GM19035 (cell line): ENCODE data around the gene KRTAP4-16.
"Not testable (repeated sequence)": the region's sequence is repeated elsewhere in the genome, so short reads cannot be mapped to it uniquely, and the experiment has no call there.

Experiments
- ATAC-seq: cut with Tn5 transposase; IDR thresholded peaks from one replicate; pipeline ENCODE4 v1.9.1; 2021; ENCODE audit not compliant: unreplicated experiment

Gene KRTAP4-16

GRCh38 chr17:41101586-41102259, at the start of gene KRTAP4-16:
Gene KRTAP4-16, minus strand, starts transcription at chr17:41102209. Its CDS starts 0 bp downstream, at chr17:41102209.
- no peak for ATAC-seq

- ATAC-seq, result no peak
Observed at GRCh38 chr17:41151525-41151924, 49.5 kb upstream of the KRTAP4-16 start.

GRCh38 chr17:41150026-41150425, 48.0 kb upstream of the KRTAP4-16 start:
- no peak for ATAC-seq

GRCh38 chr17:41149652-41149985, 47.6 kb upstream of the KRTAP4-16 start, which contains the start of gene KRTAP4-5:
Gene KRTAP4-5, minus strand, starts transcription at chr17:41149825. Its CDS starts 58 bp downstream, at chr17:41149767.
- no peak for ATAC-seq

- not testable (repeated sequence) for ATAC-seq
Observed at GRCh38 chr17:41148971-41149651, 47.1 kb upstream of the KRTAP4-16 start.

- no peak for ATAC-seq
Observed at GRCh38 chr17:41147531-41148204, 45.7 kb upstream of the KRTAP4-16 start.

- no peak for ATAC-seq
Observed at GRCh38 chr17:41145261-41145660, 43.3 kb upstream of the KRTAP4-16 start.

GRCh38 chr17:41144846-41145245, 42.8 kb upstream of the KRTAP4-16 start:
- ATAC-seq, result no peak

- ATAC-seq, result no peak
Observed at GRCh38 chr17:41141361-41141760, 39.4 kb upstream of the KRTAP4-16 start.

- no peak for ATAC-seq
Observed at GRCh38 chr17:41140360-41141131, 38.5 kb upstream of the KRTAP4-16 start, which contains the start of gene KRTAP4-6. Gene KRTAP4-6, minus strand, starts transcription at chr17:41140544. Its CDS starts 57 bp downstream, at chr17:41140487.

- ATAC-seq, result not testable (repeated sequence)
Observed at GRCh38 chr17:41139865-41140264, 37.9 kb upstream of the KRTAP4-16 start.

GRCh38 chr17:41133880-41134735, 32.1 kb upstream of the KRTAP4-16 start:
- no peak for ATAC-seq

- no peak for ATAC-seq
Observed at GRCh38 chr17:41131979-41132378, 30.0 kb upstream of the KRTAP4-16 start.

- ATAC-seq, result no peak
Observed at GRCh38 chr17:41127371-41127770, 25.4 kb upstream of the KRTAP4-16 start.

GRCh38 chr17:41126412-41126811, 24.4 kb upstream of the KRTAP4-16 start:
- ATAC-seq, result no peak

GRCh38 chr17:41125064-41125463, 23.1 kb upstream of the KRTAP4-16 start:
- no peak for ATAC-seq

GRCh38 chr17:41123991-41124371, 22.0 kb upstream of the KRTAP4-16 start, which contains the start of gene KRTAP4-12:
Gene KRTAP4-12, minus strand, starts transcription at chr17:41124182. Its CDS starts 60 bp downstream, at chr17:41124122.
- not testable (repeated sequence) for ATAC-seq

- not testable (repeated sequence) for ATAC-seq
Observed at GRCh38 chr17:41123292-41123990, 21.4 kb upstream of the KRTAP4-16 start.

GRCh38 chr17:41121742-41122141, 19.7 kb upstream of the KRTAP4-16 start:
- no peak for ATAC-seq
